GM23338 (cell line): ENCODE results near the gene RFX3.

Experiments
- CREB1 ChIP-seq: fragments of 250-450 bp; sonication (Bioruptor Pico); IDR thresholded peaks from 2 replicates; pipeline ENCODE4 v1.5.0; 2020; ENCODE audit warnings: low read depth, mild to moderate bottlenecking, moderate library complexity
- EZH2 ChIP-seq: fragments of 200-600 bp; sonication (generic); IDR thresholded peaks from one replicate; pipeline ENCODE4 v1.8.0; 2017; ENCODE audit warnings: antibody characterized with exemption, mild to moderate bottlenecking, low read depth; ENCODE audit not compliant: unreplicated experiment
- POLR2AphosphoS5 ChIP-seq: IDR thresholded peaks from 2 replicates; pipeline ENCODE4 v1.6.1; 2016; ENCODE audit warnings: antibody characterized with exemption, low read depth
- ZNF331 ChIP-seq: fragments of 250-450 bp; sonication (Bioruptor Pico); IDR thresholded peaks from 2 replicates; pipeline ENCODE4 v1.5.0; 2020; ENCODE audit warnings: low read depth, mild to moderate bottlenecking, moderate library complexity
- TF ChIP-seq, protein P1 (sequence below), 2 experiments: fragments of 200-600 bp in 1 of 2; sonication (generic) in 1 of 2; conservative IDR thresholded peaks; 2 replicates each; pipeline versions ENCODE4 v1.5.1 to v1.6.1; 2016 to 2017; ENCODE audit warnings: antibody characterized with exemption in 2 of 2, low read depth in 2 of 2, mild to moderate bottlenecking in 2 of 2, moderate library complexity in 1 of 2
- TF ChIP-seq, protein P2 (sequence below): IDR thresholded peaks from one replicate; pipeline ENCODE4 v1.6.1; 2018; ENCODE audit warnings: antibody characterized with exemption; ENCODE audit not compliant: unreplicated experiment
- TF ChIP-seq, protein P3 (sequence below): fragments of 250-450 bp; sonication (Bioruptor Pico); IDR thresholded peaks from 2 replicates; pipeline ENCODE4 v1.5.0; 2020; ENCODE audit warnings: mild to moderate bottlenecking, moderate library complexity

DNA sequence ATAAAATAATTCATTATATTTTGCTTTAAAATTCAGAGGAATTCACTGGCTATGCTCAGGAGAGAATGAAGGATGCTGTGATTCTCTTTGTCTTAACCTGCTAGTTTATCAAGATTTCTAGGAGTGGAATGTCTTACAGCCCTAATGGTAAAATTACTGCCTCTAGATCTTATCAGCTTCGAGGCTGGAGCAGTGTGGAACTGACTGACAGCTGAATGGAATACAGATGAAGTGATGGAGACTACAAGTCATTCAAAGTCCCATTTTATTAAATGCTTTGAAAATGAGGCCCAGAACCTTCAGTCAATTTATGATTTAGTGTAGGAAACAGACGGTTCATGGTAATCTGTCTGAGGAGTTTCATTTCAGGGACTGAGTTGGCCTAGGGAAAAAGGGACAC lies 202.1 kb downstream of the RFX3 start:
- TF ChIP-seq, protein P1, sequence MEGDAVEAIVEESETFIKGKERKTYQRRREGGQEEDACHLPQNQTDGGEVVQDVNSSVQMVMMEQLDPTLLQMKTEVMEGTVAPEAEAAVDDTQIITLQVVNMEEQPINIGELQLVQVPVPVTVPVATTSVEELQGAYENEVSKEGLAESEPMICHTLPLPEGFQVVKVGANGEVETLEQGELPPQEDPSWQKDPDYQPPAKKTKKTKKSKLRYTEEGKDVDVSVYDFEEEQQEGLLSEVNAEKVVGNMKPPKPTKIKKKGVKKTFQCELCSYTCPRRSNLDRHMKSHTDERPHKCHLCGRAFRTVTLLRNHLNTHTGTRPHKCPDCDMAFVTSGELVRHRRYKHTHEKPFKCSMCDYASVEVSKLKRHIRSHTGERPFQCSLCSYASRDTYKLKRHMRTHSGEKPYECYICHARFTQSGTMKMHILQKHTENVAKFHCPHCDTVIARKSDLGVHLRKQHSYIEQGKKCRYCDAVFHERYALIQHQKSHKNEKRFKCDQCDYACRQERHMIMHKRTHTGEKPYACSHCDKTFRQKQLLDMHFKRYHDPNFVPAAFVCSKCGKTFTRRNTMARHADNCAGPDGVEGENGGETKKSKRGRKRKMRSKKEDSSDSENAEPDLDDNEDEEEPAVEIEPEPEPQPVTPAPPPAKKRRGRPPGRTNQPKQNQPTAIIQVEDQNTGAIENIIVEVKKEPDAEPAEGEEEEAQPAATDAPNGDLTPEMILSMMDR (conservative IDR thresholded peaks at IDR 0.05; ENCODE audit: low read depth in 2 of 2), result no peak
- TF ChIP-seq POLR2AphosphoS5 (no peak), EZH2 (no peak), ZNF331 (CRISPR knock-in tag) (no peak), CREB1 (CRISPR knock-in tag) (no peak)
- TF ChIP-seq, protein P2, sequence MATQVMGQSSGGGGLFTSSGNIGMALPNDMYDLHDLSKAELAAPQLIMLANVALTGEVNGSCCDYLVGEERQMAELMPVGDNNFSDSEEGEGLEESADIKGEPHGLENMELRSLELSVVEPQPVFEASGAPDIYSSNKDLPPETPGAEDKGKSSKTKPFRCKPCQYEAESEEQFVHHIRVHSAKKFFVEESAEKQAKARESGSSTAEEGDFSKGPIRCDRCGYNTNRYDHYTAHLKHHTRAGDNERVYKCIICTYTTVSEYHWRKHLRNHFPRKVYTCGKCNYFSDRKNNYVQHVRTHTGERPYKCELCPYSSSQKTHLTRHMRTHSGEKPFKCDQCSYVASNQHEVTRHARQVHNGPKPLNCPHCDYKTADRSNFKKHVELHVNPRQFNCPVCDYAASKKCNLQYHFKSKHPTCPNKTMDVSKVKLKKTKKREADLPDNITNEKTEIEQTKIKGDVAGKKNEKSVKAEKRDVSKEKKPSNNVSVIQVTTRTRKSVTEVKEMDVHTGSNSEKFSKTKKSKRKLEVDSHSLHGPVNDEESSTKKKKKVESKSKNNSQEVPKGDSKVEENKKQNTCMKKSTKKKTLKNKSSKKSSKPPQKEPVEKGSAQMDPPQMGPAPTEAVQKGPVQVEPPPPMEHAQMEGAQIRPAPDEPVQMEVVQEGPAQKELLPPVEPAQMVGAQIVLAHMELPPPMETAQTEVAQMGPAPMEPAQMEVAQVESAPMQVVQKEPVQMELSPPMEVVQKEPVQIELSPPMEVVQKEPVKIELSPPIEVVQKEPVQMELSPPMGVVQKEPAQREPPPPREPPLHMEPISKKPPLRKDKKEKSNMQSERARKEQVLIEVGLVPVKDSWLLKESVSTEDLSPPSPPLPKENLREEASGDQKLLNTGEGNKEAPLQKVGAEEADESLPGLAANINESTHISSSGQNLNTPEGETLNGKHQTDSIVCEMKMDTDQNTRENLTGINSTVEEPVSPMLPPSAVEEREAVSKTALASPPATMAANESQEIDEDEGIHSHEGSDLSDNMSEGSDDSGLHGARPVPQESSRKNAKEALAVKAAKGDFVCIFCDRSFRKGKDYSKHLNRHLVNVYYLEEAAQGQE, result no peak
- TF ChIP-seq, protein P3, sequence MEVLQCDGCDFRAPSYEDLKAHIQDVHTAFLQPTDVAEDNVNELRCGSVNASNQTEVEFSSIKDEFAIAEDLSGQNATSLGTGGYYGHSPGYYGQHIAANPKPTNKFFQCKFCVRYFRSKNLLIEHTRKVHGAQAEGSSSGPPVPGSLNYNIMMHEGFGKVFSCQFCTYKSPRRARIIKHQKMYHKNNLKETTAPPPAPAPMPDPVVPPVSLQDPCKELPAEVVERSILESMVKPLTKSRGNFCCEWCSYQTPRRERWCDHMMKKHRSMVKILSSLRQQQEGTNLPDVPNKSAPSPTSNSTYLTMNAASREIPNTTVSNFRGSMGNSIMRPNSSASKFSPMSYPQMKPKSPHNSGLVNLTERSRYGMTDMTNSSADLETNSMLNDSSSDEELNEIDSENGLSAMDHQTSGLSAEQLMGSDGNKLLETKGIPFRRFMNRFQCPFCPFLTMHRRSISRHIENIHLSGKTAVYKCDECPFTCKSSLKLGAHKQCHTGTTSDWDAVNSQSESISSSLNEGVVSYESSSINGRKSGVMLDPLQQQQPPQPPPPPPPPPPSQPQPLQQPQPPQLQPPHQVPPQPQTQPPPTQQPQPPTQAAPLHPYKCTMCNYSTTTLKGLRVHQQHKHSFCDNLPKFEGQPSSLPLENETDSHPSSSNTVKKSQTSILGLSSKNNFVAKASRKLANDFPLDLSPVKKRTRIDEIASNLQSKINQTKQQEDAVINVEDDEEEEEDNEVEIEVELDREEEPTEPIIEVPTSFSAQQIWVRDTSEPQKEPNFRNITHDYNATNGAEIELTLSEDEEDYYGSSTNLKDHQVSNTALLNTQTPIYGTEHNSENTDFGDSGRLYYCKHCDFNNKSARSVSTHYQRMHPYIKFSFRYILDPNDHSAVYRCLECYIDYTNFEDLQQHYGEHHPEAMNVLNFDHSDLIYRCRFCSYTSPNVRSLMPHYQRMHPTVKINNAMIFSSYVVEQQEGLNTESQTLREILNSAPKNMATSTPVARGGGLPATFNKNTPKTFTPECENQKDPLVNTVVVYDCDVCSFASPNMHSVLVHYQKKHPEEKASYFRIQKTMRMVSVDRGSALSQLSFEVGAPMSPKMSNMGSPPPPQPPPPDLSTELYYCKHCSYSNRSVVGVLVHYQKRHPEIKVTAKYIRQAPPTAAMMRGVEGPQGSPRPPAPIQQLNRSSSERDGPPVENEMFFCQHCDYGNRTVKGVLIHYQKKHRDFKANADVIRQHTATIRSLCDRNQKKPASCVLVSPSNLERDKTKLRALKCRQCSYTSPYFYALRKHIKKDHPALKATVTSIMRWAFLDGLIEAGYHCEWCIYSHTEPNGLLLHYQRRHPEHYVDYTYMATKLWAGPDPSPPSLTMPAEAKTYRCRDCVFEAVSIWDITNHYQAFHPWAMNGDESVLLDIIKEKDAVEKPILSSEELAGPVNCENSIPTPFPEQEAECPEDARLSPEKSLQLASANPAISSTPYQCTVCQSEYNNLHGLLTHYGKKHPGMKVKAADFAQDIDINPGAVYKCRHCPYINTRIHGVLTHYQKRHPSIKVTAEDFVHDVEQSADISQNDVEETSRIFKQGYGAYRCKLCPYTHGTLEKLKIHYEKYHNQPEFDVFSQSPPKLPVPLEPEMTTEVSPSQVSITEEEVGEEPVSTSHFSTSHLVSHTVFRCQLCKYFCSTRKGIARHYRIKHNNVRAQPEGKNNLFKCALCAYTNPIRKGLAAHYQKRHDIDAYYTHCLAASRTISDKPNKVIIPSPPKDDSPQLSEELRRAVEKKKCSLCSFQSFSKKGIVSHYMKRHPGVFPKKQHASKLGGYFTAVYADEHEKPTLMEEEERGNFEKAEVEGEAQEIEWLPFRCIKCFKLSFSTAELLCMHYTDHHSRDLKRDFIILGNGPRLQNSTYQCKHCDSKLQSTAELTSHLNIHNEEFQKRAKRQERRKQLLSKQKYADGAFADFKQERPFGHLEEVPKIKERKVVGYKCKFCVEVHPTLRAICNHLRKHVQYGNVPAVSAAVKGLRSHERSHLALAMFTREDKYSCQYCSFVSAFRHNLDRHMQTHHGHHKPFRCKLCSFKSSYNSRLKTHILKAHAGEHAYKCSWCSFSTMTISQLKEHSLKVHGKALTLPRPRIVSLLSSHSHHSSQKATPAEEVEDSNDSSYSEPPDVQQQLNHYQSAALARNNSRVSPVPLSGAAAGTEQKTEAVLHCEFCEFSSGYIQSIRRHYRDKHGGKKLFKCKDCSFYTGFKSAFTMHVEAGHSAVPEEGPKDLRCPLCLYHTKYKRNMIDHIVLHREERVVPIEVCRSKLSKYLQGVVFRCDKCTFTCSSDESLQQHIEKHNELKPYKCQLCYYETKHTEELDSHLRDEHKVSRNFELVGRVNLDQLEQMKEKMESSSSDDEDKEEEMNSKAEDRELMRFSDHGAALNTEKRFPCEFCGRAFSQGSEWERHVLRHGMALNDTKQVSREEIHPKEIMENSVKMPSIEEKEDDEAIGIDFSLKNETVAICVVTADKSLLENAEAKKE (CRISPR knock-in tag), result no peak
